Prostate gland (tissue), 2 donors: ENCODE data around the gene DNAJB8.

Experiments used
- CTCF ChIP-seq, 4 experiments: fragments of 200-600 bp in 2 of 4; fragments of 450-650 bp in 2 of 4; sonication (generic) in 2 of 4; IDR thresholded peaks; 1 replicate in 3 of 4; 2 replicates in 1 of 4; pipeline ENCODE4 v1.5.1; 2016 to 2019; ENCODE audit warnings: antibody characterized with exemption in 4 of 4, mild to moderate bottlenecking in 2 of 4, moderate library complexity in 2 of 4
- POLR2AphosphoS5 ChIP-seq: sonication (generic); formaldehyde crosslinking; IDR thresholded peaks from one replicate; pipeline ENCODE4 v1.6.1; 2017; ENCODE audit warnings: antibody characterized with exemption

GRCh38 chr3:128459461-128459820 is 7.2 kb downstream of the DNAJB8 start:
- TF ChIP-seq CTCF (IDR thresholded peaks at IDR 0.05) (no peak), POLR2AphosphoS5 (no peak)
